ENCODE results near the gene GPC3.

GRCh38 chrX:133726642-133727041 is 258.8 kb downstream of the GPC3 start:
- TF ChIP-seq CTCF (conservative IDR thresholded peaks at IDR 0.05; ENCODE audit: low read depth, low read length) (no peak), POLR2A (IDR thresholded peaks at IDR 0.05; ENCODE audit: low read depth, low read length) (no peak), RAD21 (IDR thresholded peaks at IDR 0.05; ENCODE audit: low read length) (no peak), RFX5 (IDR thresholded peaks at IDR 0.05; ENCODE audit: low read depth, low read length) (no peak), SMC3 (IDR thresholded peaks at IDR 0.05; ENCODE audit: low read depth, low read length) (no peak), USF2 (IDR thresholded peaks at IDR 0.05; ENCODE audit: low read depth, low read length) (no peak), BHLHE40 (IDR thresholded peaks at IDR 0.05; ENCODE audit: low read depth, low read length) (no peak), MAZ (IDR thresholded peaks at IDR 0.05; ENCODE audit: borderline replicate concordance, low read depth, low read length) (no peak), RCOR1 (IDR thresholded peaks at IDR 0.05; ENCODE audit: insufficient replicate concordance, low read length) (no peak), CEBPB (IDR thresholded peaks at IDR 0.05; ENCODE audit: low read depth, low read length) (no peak), NFE2L2 (IDR thresholded peaks at IDR 0.05; ENCODE audit: low read depth, low read length) (no peak), MXI1 (IDR thresholded peaks at IDR 0.05; ENCODE audit: borderline replicate concordance, low read depth, low read length) (no peak), ELK1 (IDR thresholded peaks at IDR 0.05; ENCODE audit: borderline replicate concordance, low read depth, low read length) (no peak)

All from IMR-90 (cell line).